GM19099 (cell line): ENCODE data around the gene ARID1B.

ENCODE experiments used
- POLR2A ChIP-seq: IDR thresholded peaks from 3 replicates; pipeline ENCODE4 v1.6.1; 2011; ENCODE audit warnings: low read depth; ENCODE audit not compliant: insufficient read length; ENCODE audit errors: extremely low read depth

ARID1B gene

DNA sequence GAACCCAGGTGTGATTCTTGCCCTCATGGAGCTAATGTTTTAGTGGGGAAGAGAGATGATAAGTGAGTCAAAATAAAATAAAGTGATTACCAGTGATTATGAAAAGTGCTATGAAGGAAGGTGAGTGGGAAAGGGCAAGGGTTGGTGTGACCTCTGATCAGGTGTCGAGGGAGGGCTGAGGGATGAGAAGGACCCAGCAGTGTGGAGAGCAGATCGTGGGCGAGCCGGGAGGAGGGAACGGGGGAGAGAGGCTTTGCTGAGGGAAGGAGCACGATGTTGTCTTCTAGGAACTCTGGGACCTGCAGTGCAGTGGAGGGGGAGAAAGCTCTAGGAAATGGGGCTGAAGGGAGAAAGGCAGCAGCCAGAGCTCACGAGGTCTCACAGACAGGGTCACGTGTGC is 354.1 kb downstream of the ARID1B start:
- TF ChIP-seq POLR2A, result no peak

DNA sequence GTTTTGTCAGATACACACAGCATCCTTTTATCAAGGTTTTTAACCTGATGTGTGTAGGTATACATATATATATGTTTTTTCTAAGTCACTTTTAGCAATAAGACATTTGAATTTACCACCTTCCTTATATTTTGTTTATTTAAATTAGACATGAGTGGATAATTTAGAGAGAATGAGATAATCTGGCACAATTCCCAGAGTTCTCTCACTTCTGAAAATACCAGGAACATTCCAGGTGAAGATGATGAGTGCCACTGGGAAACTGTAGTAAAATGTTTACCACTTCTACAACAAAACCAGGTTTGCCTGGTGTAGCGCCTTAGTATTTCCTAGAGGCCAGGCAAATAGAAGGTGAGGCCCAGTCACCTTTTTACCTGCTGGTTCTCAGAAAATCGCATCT is 356.7 kb downstream of the ARID1B start:
- TF ChIP-seq POLR2A, result no peak

DNA sequence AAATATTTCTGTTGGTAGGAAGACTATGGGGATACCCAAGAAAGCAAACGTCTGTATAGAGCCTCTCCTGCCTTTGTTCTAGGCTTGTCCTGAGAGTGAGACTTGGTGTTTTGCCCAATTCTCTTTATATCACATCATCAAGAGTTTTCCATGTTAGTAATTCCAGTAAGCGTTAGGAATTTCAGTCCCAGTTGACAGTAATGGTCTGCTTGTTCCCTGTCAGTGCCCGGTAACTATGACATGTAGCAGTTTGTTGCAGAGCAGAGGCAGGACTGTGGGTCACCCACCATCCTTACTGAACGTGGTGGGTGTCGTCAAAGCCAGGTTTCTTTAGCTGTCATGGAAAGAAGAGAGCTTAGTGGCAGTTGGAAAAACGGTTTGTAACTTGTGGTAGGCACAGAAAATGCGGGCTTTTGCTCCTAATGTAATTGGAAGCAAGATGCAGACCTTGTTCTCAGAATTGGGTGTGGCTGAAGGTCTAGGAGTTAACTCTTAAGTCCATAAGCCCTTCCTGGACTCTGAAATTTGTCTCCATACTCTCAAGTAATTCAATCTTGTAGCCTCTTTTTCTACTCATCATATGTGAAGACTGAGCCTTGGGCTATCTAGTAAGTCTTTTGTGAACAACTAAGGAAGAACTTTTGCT is 357.3 kb downstream of the ARID1B start:
- TF ChIP-seq POLR2A, result no peak

DNA sequence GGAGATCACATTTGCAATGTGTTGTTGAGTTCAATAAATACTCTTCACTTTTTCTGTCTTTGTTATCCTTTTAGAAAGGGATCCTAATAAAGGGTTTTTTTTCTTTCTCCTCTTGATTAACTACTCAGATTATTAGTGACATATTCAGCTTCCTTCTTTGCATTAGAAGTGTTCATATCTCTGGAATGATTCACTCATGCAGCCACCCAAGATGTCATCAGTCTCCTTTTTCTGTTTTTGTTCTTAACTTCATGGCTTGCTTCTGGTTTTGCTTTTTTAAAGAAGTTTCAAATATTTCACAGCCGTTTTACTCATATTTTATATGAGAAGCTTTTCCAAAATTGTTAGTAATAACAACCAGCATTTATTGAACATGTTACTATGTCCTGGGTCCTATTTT is 358.5 kb downstream of the ARID1B start:
- no peak for TF ChIP-seq POLR2A

DNA sequence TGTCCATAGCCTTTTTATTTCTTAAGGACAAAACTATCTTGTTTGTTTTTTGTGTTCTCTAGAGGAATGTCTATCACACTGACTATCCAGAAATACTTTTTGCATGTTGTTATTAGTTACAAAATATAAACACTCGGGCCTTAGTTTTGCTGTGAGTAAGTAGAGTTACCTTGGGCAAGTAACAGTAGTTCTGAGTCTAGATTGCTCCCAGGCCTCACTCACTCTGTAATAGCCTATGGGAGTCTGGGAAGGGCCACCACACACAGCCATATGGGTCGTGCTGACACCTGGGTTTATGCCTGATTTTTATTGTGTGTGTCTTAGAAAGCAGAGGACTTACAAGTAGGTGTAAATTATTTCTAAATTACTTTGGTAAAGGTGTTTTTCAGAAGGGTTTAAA is 360.3 kb downstream of the ARID1B start:
- TF ChIP-seq POLR2A, result no peak

DNA sequence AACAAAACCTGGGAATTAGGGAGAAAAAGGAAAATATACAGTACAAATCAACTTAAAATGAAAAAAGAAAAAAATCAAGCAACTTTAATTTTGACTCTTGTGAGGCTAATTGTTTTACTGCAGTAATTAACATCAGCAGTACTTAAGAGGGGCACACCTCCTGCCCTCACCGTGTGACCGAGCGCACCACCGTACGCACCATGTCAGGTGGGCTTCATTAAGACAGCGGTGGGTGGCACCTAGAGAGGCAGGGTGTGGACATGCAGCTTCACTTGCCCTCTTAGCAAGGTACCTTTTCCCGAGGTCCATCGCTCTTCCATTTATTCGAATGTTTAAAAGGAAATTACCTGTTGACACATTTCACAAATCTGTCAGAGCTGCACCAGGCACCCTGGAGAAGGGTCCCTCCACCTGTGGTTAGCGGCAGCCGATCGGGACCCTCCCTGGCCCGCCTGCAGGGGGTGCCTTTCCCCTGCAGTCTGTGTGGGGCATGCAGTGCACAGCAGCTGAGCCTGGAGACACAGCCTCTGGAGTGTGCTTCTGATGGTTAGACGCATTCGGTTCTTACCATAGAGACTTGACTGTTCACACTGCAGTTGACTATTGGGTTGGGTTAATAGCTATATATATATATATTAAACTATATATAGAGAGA is 362.0 kb downstream of the ARID1B start:
- no peak for TF ChIP-seq POLR2A

DNA sequence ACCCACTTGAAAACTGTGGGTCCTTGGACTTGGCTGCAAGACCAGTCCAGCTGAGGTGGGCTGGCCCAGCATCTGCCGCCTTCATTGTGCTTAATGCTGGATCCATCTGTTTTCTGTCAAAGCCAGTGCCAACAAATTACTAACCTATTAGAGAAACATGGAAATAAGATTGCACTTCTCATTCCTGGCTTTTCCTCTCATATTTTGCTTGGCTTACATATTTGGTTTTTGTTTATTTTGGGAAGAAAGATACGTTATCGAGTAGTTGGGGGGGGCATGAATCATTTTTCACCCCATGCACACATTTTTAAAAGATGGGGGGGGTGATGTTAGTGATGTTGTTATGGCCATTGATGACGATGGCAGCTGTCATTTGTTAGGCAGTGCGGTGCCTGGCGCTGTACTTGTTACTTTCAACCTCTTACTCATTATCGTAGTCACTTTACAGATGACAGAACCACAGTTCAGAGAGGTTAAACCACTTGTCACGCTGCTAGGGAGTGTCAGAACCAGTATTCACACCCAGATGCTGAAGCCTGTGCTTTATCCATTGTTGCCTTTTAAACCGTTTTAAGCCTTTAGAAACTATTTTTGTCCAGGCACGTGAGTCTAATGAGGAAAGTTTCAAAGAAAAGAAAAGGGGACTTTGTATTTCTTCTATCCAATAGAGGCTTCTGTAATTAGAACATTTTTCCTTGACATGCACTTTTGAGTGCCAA is 366.2 kb downstream of the ARID1B start:
- no peak for TF ChIP-seq POLR2A

DNA sequence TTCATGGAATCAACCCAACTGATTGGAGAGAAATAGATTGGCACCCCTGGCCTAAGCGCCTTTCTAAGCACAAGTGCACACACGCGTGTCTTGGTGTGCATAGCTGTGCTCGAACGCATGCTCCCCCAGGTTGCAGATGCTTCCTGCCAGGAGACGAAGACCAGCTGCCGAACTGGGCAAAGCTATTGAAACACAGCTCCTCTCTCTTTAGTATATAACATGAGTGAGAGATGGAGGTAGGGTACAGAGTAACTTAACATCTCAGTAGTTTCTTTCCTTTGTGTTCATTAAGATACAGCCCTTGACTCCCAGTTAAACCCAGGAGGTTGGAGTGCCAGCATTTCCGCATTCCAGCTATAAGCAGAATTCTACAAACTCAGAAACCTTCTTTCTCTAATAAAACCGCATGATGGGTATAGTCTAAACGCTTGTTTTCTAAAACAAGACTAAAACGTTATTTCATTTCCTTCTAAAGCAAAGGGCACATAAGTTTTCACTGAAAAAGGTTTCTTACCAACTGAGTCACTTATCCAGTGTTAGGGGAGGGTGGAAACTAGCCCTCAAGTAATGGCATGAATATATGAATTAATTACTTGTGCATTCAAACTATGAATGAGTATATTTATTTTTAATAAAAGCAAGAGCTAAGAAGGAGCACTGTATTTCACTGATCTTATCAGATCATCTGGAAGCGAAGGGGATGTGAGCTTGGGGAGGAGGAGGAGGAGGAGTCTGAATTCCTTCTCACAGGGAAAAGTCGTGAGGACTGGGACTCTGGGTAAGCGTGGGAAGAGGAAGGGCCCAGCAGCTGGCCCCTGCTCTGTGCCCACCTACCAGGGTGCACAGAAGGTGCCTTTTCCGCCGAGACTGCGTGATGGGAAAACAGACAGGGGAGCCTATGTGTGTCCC is 367.0 kb downstream of the ARID1B start:
- TF ChIP-seq POLR2A, result no peak

DNA sequence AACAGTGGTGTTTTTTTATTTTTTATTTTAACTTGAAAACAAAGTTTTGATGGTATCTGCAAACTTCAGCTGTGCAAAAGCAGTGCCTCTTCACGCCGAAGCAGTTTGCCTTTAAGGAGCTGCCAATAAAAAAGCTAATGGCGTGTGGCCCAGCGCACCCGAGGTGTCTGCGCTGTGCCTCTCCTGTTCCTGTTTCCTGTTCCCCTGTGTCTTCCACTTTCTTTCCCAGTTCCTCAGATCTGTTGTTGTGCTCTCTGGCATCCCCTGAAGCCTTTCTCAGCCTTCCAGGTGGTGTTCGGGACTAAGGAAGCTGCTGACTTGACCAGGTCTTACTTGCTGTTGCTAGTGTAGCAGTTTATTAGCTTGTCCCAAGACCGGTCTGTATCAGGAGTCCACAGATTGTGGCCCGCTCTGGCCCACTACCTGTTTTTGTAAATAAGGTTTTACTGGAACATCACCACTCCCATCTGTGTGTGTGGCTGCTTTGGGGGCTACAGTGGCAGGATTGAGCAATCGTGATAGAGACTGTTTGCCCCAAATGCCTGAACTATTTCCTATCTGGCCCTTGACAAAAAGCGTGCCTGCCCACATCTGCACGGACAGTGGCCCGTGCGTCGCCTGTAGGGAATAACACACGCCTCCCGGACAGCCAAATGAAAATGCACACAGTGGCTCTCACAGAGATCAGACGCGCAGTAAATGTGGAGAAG is 367.8 kb downstream of the ARID1B start:
- TF ChIP-seq POLR2A, result no peak

DNA sequence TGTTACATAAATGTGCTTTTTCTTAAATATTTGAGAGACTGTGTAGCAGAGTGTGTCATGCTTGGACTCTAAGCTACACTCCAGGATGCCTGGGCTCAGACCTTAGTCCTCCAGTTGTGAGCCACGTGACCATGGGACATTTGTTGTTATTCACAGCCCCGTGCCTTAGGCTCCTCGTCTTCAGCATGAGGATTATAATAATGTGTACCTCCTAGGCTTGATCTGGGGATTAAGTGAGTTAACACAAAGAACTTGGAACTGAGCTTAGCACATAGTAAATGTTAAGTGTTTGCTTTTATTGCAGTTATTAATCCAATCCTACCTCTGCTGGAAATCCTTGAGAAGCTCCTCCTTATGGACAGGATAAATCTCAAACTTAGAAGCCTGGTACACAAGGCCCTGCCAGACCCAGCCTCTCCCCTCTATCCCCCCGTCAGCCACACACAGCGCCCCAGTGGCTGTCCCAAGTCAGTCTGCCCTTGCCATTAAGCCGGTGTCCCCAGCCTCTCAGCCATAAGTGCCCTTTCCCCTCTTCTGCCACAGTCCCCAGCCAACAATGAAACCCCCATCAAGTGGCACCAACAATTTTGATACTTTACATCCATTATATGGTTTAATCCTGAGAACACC is 368.6 kb downstream of the ARID1B start:
- TF ChIP-seq POLR2A, result no peak

DNA sequence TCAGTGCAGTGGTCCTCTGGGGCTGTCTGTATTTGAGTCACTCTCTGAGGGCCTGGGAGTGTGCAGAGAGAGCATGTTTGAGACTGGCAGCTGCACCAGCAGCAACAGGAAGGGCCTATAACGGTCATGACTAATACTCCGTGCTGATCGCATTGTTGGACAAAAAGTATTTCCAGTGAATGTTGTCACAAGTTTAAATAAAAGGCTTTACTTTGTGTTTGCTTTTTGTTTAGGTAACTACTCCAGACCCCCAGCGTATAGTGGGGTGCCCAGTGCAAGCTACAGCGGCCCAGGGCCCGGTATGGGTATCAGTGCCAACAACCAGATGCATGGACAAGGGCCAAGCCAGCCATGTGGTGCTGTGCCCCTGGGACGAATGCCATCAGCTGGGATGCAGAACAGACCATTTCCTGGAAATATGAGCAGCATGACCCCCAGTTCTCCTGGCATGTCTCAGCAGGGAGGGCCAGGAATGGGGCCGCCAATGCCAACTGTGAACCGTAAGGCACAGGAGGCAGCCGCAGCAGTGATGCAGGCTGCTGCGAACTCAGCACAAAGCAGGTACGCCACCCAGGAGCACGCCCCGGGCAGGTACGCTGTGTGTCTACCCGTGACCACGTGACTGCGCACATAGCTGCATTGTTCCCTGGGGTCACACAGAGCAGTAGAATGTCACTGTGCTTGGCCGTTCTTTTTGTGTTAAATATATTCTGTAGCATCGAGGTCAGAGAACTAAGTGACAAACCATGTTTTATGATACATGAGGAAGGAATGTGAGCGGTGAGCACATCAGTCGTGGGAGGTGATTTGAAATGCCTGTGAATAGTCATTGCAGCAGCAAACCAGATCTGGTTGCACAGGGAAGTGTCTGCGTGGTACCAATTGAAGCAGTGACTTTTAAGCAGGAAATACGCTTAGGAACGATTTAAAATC is 371.5 kb downstream of the ARID1B start:
- no peak for TF ChIP-seq POLR2A

DNA sequence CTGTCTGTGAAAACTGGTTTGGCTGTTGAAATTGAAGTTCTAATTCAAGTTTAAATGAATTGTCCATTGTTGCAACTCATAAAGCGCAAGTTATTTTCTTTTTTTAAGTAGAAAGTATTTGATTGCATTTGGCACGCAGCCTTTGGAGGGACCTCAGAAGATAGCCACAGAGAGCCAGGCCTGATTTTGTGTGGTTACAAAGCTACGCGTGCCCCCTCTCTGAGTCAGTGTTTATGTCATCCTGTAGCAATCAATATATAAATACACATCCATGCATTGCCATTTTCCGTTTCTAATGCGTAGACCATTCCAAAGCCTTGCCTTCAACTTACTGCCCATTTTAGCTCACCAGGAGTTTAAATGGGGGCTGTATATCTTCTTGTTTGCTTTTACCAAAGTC is 372.9 kb downstream of the ARID1B start:
- TF ChIP-seq POLR2A, result no peak

DNA sequence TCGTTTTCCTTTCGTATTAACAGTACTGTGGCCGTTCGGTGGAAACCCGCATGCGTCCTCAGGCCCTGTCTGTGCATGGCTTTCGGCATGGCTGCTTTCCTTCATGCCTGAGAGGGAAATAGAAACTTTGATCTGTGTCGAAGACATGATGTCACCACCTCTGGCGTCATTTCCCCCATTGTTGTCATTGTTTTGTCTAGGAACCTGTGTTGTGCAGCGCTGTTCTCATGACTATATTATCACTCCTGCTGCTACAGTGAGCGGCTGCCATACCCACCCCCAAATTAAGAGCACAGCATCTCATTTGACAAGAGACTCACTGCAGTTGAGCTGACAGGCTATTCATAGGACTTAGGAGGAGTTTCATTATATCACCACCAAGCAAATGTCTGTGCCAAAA is 373.9 kb downstream of the ARID1B start:
- no peak for TF ChIP-seq POLR2A
